Nephron progenitor cell (in vitro differentiated cells): Measurements from ENCODE around the gene LUZP2.

Source experiments
- DNase-seq: peaks from one replicate; pipeline ENCODE4 v3.0.0; 2021
- H3K27ac Mint-ChIP-seq: 2 replicates; pipeline ENCODE4 v1.8.0; 2021; ENCODE audit warnings: mild to moderate bottlenecking, moderate library complexity, mixed read lengths
- H3K27me3 Mint-ChIP-seq: 2 replicates; pipeline ENCODE4 v1.8.0; 2021; ENCODE audit warnings: mild to moderate bottlenecking, low read depth, mixed read lengths; ENCODE audit not compliant: poor library complexity
- H3K36me3 Mint-ChIP-seq: 2 replicates; pipeline ENCODE4 v1.8.0; 2021; ENCODE audit warnings: low read depth, mixed read lengths
- H3K4me1 Mint-ChIP-seq: 2 replicates; pipeline ENCODE4 v1.8.0; 2021; ENCODE audit warnings: mixed read lengths
- H3K4me3 Mint-ChIP-seq: 2 replicates; pipeline ENCODE4 v1.8.0; 2021; ENCODE audit warnings: mild to moderate bottlenecking, moderate library complexity, mixed read lengths
- H3K9me3 Mint-ChIP-seq: 2 replicates; pipeline ENCODE4 v1.8.0; 2021; ENCODE audit warnings: mild to moderate bottlenecking, moderate library complexity, mixed read lengths
- TF ChIP-seq, protein P1 (sequence below): fragments of 200-600 bp; sonication (generic); IDR thresholded peaks from 2 replicates; pipeline ENCODE4 v1.5.0; 2021; ENCODE audit warnings: antibody characterized with exemption

The LUZP2 gene

DNA sequence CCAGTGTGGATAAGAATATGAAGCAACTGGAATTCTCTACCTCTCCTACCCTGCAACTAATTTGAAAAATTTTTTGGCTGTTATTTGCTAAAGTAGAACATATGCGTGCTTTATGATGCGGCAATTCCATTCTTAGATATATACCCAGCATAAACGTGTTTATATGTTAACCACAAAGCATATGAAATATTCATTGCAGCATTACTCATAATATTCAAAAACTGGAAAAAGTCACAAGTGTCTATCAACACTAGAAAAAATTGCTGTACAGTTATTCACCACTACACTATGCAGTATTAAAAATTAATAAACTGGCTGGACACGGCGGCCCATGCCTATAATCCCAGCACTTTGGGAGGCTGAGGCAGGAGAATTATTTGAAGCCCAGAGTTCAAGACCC is 226.4 kb downstream of the LUZP2 start:
- H3K9me3 Mint-ChIP-seq = peaks cover 13% of the 10 kb centered on the region
- TF ChIP-seq, protein P1, sequence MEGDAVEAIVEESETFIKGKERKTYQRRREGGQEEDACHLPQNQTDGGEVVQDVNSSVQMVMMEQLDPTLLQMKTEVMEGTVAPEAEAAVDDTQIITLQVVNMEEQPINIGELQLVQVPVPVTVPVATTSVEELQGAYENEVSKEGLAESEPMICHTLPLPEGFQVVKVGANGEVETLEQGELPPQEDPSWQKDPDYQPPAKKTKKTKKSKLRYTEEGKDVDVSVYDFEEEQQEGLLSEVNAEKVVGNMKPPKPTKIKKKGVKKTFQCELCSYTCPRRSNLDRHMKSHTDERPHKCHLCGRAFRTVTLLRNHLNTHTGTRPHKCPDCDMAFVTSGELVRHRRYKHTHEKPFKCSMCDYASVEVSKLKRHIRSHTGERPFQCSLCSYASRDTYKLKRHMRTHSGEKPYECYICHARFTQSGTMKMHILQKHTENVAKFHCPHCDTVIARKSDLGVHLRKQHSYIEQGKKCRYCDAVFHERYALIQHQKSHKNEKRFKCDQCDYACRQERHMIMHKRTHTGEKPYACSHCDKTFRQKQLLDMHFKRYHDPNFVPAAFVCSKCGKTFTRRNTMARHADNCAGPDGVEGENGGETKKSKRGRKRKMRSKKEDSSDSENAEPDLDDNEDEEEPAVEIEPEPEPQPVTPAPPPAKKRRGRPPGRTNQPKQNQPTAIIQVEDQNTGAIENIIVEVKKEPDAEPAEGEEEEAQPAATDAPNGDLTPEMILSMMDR = no peak
- H3K4me3 Mint-ChIP-seq = no peak overlapping the region
- no peaks in the 10 kb centered on the region for H3K4me1 Mint-ChIP-seq
- no peaks in the 10 kb centered on the region for H3K36me3 Mint-ChIP-seq
- no peak for DNase-seq
- no peak overlapping the region for H3K27ac Mint-ChIP-seq
- H3K27me3 Mint-ChIP-seq = peaks cover 6% of the 10 kb centered on the region

DNA sequence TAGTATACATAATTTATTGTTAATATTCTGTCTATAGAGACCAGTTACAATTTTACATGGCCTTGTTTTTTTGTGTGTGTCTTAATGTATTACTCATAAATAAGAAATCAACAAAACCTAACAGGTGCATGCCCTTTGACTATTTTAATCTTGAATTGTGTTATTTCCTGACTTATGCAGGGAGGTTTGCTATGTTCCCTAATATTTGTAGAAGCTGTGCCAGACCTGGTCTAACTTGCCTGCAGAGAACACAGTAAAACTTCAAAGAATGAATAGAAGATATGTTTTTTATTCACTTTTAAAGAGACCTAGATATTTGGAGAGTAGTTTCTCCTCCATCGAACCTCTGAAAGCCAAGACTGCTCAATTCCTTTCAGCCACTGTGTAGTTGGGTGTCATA is 234.7 kb downstream of the LUZP2 start:
- no peaks in the 10 kb centered on the region for H3K36me3 Mint-ChIP-seq
- no peak overlapping the region for H3K27ac Mint-ChIP-seq
- H3K4me3 Mint-ChIP-seq = no peak overlapping the region
- H3K4me1 Mint-ChIP-seq = peaks cover 6% of the 10 kb centered on the region
- peaks cover 4% of the 10 kb centered on the region for H3K27me3 Mint-ChIP-seq
- TF ChIP-seq, protein P1 = no peak
- no peaks in the 10 kb centered on the region for H3K9me3 Mint-ChIP-seq
- DNase-seq = no peak

DNA sequence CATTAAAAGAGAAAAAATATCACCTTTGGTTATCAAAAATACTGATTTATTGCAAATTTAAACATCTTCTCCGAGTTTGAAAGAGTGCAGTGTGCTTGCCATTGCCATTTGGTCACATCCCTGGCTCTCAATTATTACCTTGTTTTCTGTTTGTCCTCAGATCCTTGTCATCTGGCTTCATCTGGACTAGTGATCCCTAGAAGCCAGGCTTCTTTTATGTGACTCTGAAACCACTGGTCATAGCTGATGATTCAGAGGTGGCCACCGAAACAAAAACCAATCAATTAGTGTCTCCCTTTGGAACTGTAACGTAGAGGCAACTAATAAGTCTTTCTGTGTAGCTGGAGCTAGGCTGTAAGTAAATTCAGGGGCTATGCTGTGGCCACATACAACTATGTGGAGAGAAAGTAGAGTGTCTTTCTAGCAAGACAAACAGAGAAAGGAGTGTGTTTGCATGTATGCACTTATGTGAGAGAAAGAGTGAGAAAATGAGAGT is 237.9 kb downstream of the LUZP2 start:
- no peaks in the 10 kb centered on the region for H3K9me3 Mint-ChIP-seq
- peaks cover 12% of the 10 kb centered on the region for H3K4me1 Mint-ChIP-seq
- no peak overlapping the region for H3K27ac Mint-ChIP-seq

DNA sequence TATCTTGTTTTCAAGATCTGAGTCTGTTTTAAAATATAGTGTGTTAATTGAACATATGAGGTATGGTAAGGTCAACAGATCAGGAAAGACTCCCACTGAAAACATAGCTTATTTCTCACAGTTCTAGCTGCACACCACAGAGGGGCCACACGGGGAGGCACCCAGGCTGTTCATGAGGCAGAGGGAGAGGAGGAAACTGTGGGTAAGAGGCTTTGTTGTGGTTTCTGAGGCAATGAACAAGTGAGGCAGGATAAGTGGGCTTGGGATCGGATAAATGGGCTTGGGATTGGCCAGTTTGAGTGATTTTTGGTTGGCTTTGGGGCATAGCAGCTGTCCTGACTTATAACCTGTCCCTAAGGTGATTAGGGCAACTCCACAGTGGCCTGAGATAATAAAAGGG is 242.1 kb downstream of the LUZP2 start:
- Mint-ChIP-seq H3K9me3 (no peaks in the 10 kb centered on the region), H3K36me3 (no peaks in the 10 kb centered on the region), H3K4me1 (peaks cover 12% of the 10 kb centered on the region), H3K27ac (peak overlapping the region; percentile 71), H3K27me3 (peaks cover 3% of the 10 kb centered on the region), H3K4me3 (no peak overlapping the region)
- TF ChIP-seq, protein P1 = no peak
- no peak for DNase-seq

More for the DNA sequence above, 237.9 kb downstream of the LUZP2 start:
- no peak for DNase-seq
- no peaks in the 10 kb centered on the region for H3K36me3 Mint-ChIP-seq
- TF ChIP-seq, protein P1 = no peak
- H3K4me3 Mint-ChIP-seq = no peak overlapping the region
- no peaks in the 10 kb centered on the region for H3K27me3 Mint-ChIP-seq

DNA sequence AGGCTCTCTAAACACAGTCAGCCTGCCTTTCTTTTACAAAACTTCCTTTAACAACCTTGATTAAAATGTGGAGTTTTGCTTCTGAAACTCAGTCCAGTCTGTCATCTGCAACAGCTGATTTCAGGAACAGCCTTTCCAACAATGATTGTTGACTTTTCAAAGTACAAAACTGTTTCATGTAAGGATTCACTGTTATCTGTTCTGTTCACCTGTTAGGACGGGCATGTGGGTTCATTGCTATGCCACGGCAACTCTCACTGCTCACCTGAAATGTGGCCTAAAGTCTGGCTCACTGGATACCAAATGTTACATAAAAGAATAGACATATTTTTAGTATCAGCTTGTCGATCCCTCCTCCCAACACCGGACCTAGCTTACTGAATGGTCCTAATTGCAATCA is 242.8 kb downstream of the LUZP2 start:
- Mint-ChIP-seq H3K4me3 (no peak overlapping the region), H3K27me3 (peaks cover 3% of the 10 kb centered on the region), H3K9me3 (no peaks in the 10 kb centered on the region), H3K36me3 (no peaks in the 10 kb centered on the region), H3K27ac (no peak overlapping the region), H3K4me1 (peaks cover 11% of the 10 kb centered on the region)
- TF ChIP-seq, protein P1 = no peak
- DNase-seq = no peak
